DND-41 (cell line): ENCODE results near the gene DHX36.

Experiments used
- ATAC-seq: fragments of 200-7000 bp; cut with Tn5 transposase; 3 replicates; pipeline ENCODE4 v1.9.1; 2021; ENCODE audit warnings: low read depth; ENCODE audit not compliant: insufficient read depth
- DNase-seq: peaks from one replicate; pipeline ENCODE4 v3.0.0-alpha.2; 2020
- H2AFZ ChIP-seq: 2 replicates; pipeline ENCODE4 v1.6.0; 2012; ENCODE audit warnings: low read depth, low read length
- H3K27ac ChIP-seq: 2 replicates; pipeline ENCODE4 v1.5.1; 2012; ENCODE audit warnings: low read length, inconsistent platforms
- H3K27me3 ChIP-seq: fragments of 200-600 bp; sonication (generic); 2 replicates; pipeline ENCODE4 v1.6.0; 2012; ENCODE audit warnings: low read length, mild to moderate bottlenecking, inconsistent platforms; ENCODE audit not compliant: insufficient read depth, poor library complexity
- H3K36me3 ChIP-seq: 2 replicates; pipeline ENCODE4 v1.5.1; 2012; ENCODE audit warnings: low read length, inconsistent platforms; ENCODE audit not compliant: insufficient read depth
- H3K4me1 ChIP-seq: 2 replicates; pipeline ENCODE4 v1.5.1; 2012; ENCODE audit warnings: mild to moderate bottlenecking, low read length; ENCODE audit not compliant: insufficient read depth
- H3K4me2 ChIP-seq: 2 replicates; pipeline ENCODE4 v1.6.0; 2012; ENCODE audit warnings: mild to moderate bottlenecking, moderate library complexity, low read length, inconsistent platforms; ENCODE audit not compliant: insufficient read depth
- H3K4me3 ChIP-seq, 2 experiments: fragments of 200-600 bp in 1 of 2; shearing (Covaris generic) in 1 of 2; 2 replicates each; pipeline ENCODE4 v1.5.1; 2012 to 2016; ENCODE audit warnings: inconsistent platforms in 2 of 2, low read length in 2 of 2, mild to moderate bottlenecking in 2 of 2, low read depth in 1 of 2, moderate library complexity in 1 of 2
- H3K79me2 ChIP-seq: 2 replicates; pipeline ENCODE4 v1.6.0; 2012; ENCODE audit warnings: low read length, inconsistent platforms; ENCODE audit not compliant: insufficient read depth
- H3K9ac ChIP-seq: 2 replicates; pipeline ENCODE4 v1.6.0; 2012; ENCODE audit warnings: low read depth, mild to moderate bottlenecking, inconsistent platforms, low read length, moderate library complexity
- H3K9me3 ChIP-seq: 2 replicates; pipeline ENCODE4 v1.5.1; 2012; ENCODE audit warnings: low read length, moderate library complexity, mild to moderate bottlenecking, inconsistent platforms; ENCODE audit not compliant: insufficient read depth, severe bottlenecking
- H4K20me1 ChIP-seq: 2 replicates; pipeline ENCODE4 v1.6.0; 2012; ENCODE audit warnings: low read length; ENCODE audit not compliant: insufficient read depth
- CTCF ChIP-seq: IDR thresholded peaks from 2 replicates; pipeline ENCODE4 v1.5.1; 2012; ENCODE audit warnings: borderline replicate concordance, low read length, moderate library complexity, mild to moderate bottlenecking; ENCODE audit not compliant: poor library complexity, severe bottlenecking; ENCODE audit errors: extremely low read depth
- EZH2 ChIP-seq: IDR thresholded peaks from 3 replicates; pipeline ENCODE4 v1.6.1; 2012; ENCODE audit warnings: borderline replicate concordance, low read depth, mild to moderate bottlenecking, moderate library complexity, low read length, inconsistent platforms; ENCODE audit not compliant: severe bottlenecking

The DHX36 gene

DNA sequence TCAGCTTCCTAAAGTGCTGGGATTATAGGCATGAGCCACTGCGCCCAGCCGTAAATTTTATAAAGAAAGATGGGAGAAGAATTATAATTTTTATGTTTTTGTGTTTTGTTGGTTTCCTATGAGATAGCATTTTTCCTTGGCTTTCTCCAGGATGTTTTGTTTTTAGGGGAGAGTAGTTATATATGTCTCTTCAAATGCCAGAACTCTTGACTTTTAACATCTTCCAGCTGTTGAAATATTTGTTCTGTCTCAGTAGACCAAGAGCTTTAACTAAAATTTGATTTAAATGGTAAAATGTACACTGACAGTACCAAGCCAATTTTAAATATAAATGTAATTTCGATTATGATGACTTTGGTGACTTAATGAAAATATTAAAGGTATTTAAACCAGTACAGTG lies 96.8 kb downstream of the DHX36 start:
- Histone ChIP-seq H3K4me3 (no peak overlapping the region), H3K9ac (no peak overlapping the region), H2AFZ (no peak overlapping the region), H3K9me3 (no peaks in the 10 kb centered on the region), H3K4me1 (no peaks in the 10 kb centered on the region), H3K36me3 (no peaks in the 10 kb centered on the region), H3K79me2 (no peaks in the 10 kb centered on the region), H4K20me1 (no peaks in the 10 kb centered on the region), H3K27ac (no peak overlapping the region), H3K27me3 (peaks cover 9% of the 10 kb centered on the region), H3K4me2 (no peak overlapping the region)
- ATAC-seq (no peak), DNase-seq (no peak)
- TF ChIP-seq EZH2 = no peak
- no peak for TF ChIP-seq CTCF

- TF ChIP-seq EZH2 = no peak
- TF ChIP-seq CTCF = no peak
- Histone ChIP-seq H3K4me1 (no peaks in the 10 kb centered on the region), H3K27ac (no peak overlapping the region), H3K9ac (no peak overlapping the region), H3K27me3 (peaks cover 5% of the 10 kb centered on the region), H3K4me2 (no peak overlapping the region), H4K20me1 (no peaks in the 10 kb centered on the region), H2AFZ (no peak overlapping the region), H3K4me3 (no peak overlapping the region), H3K36me3 (no peaks in the 10 kb centered on the region), H3K9me3 (no peaks in the 10 kb centered on the region), H3K79me2 (no peaks in the 10 kb centered on the region)
- DNase-seq (no peak), ATAC-seq (no peak)
These were observed 98.8 kb downstream of the DHX36 start for GRCh38 chr3:154225536-154225935.

- Histone ChIP-seq H3K4me3 (no peak overlapping the region), H3K4me2 (no peak overlapping the region), H2AFZ (no peak overlapping the region), H3K36me3 (no peaks in the 10 kb centered on the region), H3K9me3 (no peaks in the 10 kb centered on the region), H4K20me1 (no peaks in the 10 kb centered on the region), H3K27ac (no peak overlapping the region), H3K27me3 (peaks cover 5% of the 10 kb centered on the region), H3K79me2 (no peaks in the 10 kb centered on the region), H3K9ac (no peak overlapping the region), H3K4me1 (no peaks in the 10 kb centered on the region)
- TF ChIP-seq CTCF = no peak
- TF ChIP-seq EZH2 = no peak
- ATAC-seq (no peak), DNase-seq (no peak)
These were observed 99.4 kb downstream of the DHX36 start for GRCh38 chr3:154224866-154225265.

- no peak overlapping the region for H2AFZ ChIP-seq
- peaks cover 5% of the 10 kb centered on the region for H3K27me3 ChIP-seq
- H3K9me3 ChIP-seq = no peaks in the 10 kb centered on the region
- DNase-seq (no peak), ATAC-seq (no peak)
- H4K20me1 ChIP-seq = no peaks in the 10 kb centered on the region
- H3K79me2 ChIP-seq = no peaks in the 10 kb centered on the region
- TF ChIP-seq CTCF (no peak), EZH2 (no peak)
- no peaks in the 10 kb centered on the region for H3K4me1 ChIP-seq
- H3K4me3 ChIP-seq = no peak overlapping the region
- no peaks in the 10 kb centered on the region for H3K36me3 ChIP-seq
- no peak overlapping the region for H3K9ac ChIP-seq
- H3K4me2 ChIP-seq = no peak overlapping the region
- H3K27ac ChIP-seq = no peak overlapping the region
These were observed 99.9 kb downstream of the DHX36 start for GRCh38 chr3:154224366-154224765.
